ENCODE results near the gene AVPR1B. TPM values are rescaled to one million over a fixed set of nuclear protein-coding genes. Genes with fewer than 3 reads are reported as not detected.

AVPR1B gene
- total RNA-seq, 4 donors from 2014 or later: not detected

GRCh38 chr1:206142770-206143169, 25.6 kb upstream of the AVPR1B start:
- H3K9me3 ChIP-seq: no peaks in the 10 kb centered on the region
- no peaks in the 10 kb centered on the region for H3K36me3 ChIP-seq
- WGBS, 2 donors (ENCODE audit: low coverage in 1 of 2): 72 to 81% methylated on average over 2 of the region's 2 CpGs
- no peak overlapping the region for H3K27ac ChIP-seq
- no peak overlapping the region for H3K4me3 ChIP-seq
- no peaks in the 10 kb centered on the region for H3K4me1 ChIP-seq
- TF ChIP-seq EP300 (IDR thresholded peaks at IDR 0.05): no peak
- ATAC-seq: no peak
- H3K27me3 ChIP-seq: peaks cover 26% of the 10 kb centered on the region

GRCh38 chr1:206142011-206142410, 24.8 kb upstream of the AVPR1B start:
- Histone ChIP-seq H3K4me1 (no peaks in the 10 kb centered on the region), H3K9me3 (no peaks in the 10 kb centered on the region), H3K36me3 (no peaks in the 10 kb centered on the region), H3K27me3 (peaks cover 26% of the 10 kb centered on the region), H3K27ac (no peak overlapping the region), H3K4me3 (no peak overlapping the region)
- ATAC-seq: no peak
- WGBS, 2 donors (ENCODE audit: low coverage in 1 of 2): 82 to 85% methylated on average over 1 to 3 of the region's 3 CpGs
- no peak for TF ChIP-seq POLR2AphosphoS5 (IDR thresholded peaks at IDR 0.05)
- no peak for TF ChIP-seq EP300 (IDR thresholded peaks at IDR 0.05)
- TF ChIP-seq POLR2A (IDR thresholded peaks at IDR 0.05): no peak
- no peak for TF ChIP-seq CTCF (IDR thresholded peaks at IDR 0.05)

- no peaks in the 10 kb centered on the region for H3K4me1 ChIP-seq
- H3K27me3 ChIP-seq: peaks cover 20% of the 10 kb centered on the region
- no peak overlapping the region for H3K4me3 ChIP-seq
- no peaks in the 10 kb centered on the region for H3K9me3 ChIP-seq
- no peaks in the 10 kb centered on the region for H3K36me3 ChIP-seq
- TF ChIP-seq EP300 (IDR thresholded peaks at IDR 0.05) (no peak), POLR2AphosphoS5 (IDR thresholded peaks at IDR 0.05) (no peak), POLR2A (IDR thresholded peaks at IDR 0.05) (no peak), CTCF (IDR thresholded peaks at IDR 0.05) (no peak)
- no peak for ATAC-seq
- no peak overlapping the region for H3K27ac ChIP-seq
- WGBS, 2 donors (ENCODE audit: low coverage in 1 of 2): 45 to 80% methylated on average over 1 to 2 of the region's 2 CpGs
Observed at GRCh38 chr1:206136241-206136640, 19.1 kb upstream of the AVPR1B start.

- Histone ChIP-seq H3K27me3 (peaks cover 16% of the 10 kb centered on the region), H3K9me3 (no peaks in the 10 kb centered on the region), H3K4me1 (no peaks in the 10 kb centered on the region), H3K36me3 (no peaks in the 10 kb centered on the region), H3K27ac (no peak overlapping the region), H3K4me3 (no peak overlapping the region)
- no peak for ATAC-seq
- TF ChIP-seq EP300 (IDR thresholded peaks at IDR 0.05) (no peak), POLR2AphosphoS5 (IDR thresholded peaks at IDR 0.05) (no peak), POLR2A (IDR thresholded peaks at IDR 0.05) (no peak), CTCF (IDR thresholded peaks at IDR 0.05) (no peak)
- 80 to 100% methylated on average over 1 of the region's 2 CpGs for WGBS, 2 donors (ENCODE audit: low coverage in 1 of 2)
Observed at GRCh38 chr1:206135248-206135647, 18.1 kb upstream of the AVPR1B start.

- 68 to 84% methylated on average over 6 to 7 of the region's 7 CpGs for WGBS, 2 donors (ENCODE audit: low coverage in 1 of 2)
- no peak overlapping the region for H3K4me3 ChIP-seq
- no peaks in the 10 kb centered on the region for H3K36me3 ChIP-seq
- no peak for TF ChIP-seq EP300 (IDR thresholded peaks at IDR 0.05)
- TF ChIP-seq POLR2A (IDR thresholded peaks at IDR 0.05): no peak
- no peak for TF ChIP-seq POLR2AphosphoS5 (IDR thresholded peaks at IDR 0.05)
- no peak for TF ChIP-seq CTCF (IDR thresholded peaks at IDR 0.05)
- no peaks in the 10 kb centered on the region for H3K9me3 ChIP-seq
- no peak overlapping the region for H3K27ac ChIP-seq
- ATAC-seq: no peak
- H3K4me1 ChIP-seq: no peaks in the 10 kb centered on the region
- peaks cover 6% of the 10 kb centered on the region for H3K27me3 ChIP-seq
Observed at GRCh38 chr1:206133751-206134415, 16.7 kb upstream of the AVPR1B start.
